GM12801 (cell line): ENCODE data around the gene AMOTL2.

Source experiments
- CTCF ChIP-seq: IDR thresholded peaks from one replicate; pipeline ENCODE4 v1.5.1; 2011; ENCODE audit warnings: control low read depth; ENCODE audit not compliant: insufficient read length; ENCODE audit errors: extremely low read depth

The AMOTL2 gene

GRCh38 chr3:134339913-134340312 lies 34.3 kb downstream of the AMOTL2 start:
- TF ChIP-seq CTCF = no peak

- no peak for TF ChIP-seq CTCF
These were observed 34.9 kb downstream of the AMOTL2 start for GRCh38 chr3:134339331-134339730.

GRCh38 chr3:134338516-134339261 lies 35.6 kb downstream of the AMOTL2 start:
- no peak for TF ChIP-seq CTCF

GRCh38 chr3:134338201-134338512 lies 36.1 kb downstream of the AMOTL2 start:
- no peak for TF ChIP-seq CTCF

- TF ChIP-seq CTCF = no peak
These were observed 36.6 kb downstream of the AMOTL2 start for GRCh38 chr3:134337511-134338200.

- TF ChIP-seq CTCF = no peak
These were observed 37.2 kb downstream of the AMOTL2 start for GRCh38 chr3:134337071-134337482.

GRCh38 chr3:134336587-134336986 lies 37.7 kb downstream of the AMOTL2 start:
- no peak for TF ChIP-seq CTCF
